HCT116 (cell line): ENCODE results near the gene GALNT13. TPM values are rescaled to one million over a fixed set of nuclear protein-coding genes. Genes with fewer than 3 reads are reported as not detected.

Source experiments
- ATAC-seq: fragments of 200-7000 bp; cut with Tn5 transposase; 2 replicates; pipeline ENCODE4 v1.9.1; 2020; ENCODE audit warnings: mild to moderate bottlenecking, moderate library complexity
- BruUV-seq: library from RNA; stranded (reverse); fragments of 400-500 nt; replicated peaks from 2 replicates; lab custom pipeline; 2021; lab: Mats Ljungman, UMichigan
- CTCF ChIA-PET: fragments of 300-600 bp; sonication (Branson Sonifier 250); formaldehyde crosslinking; loops from one replicate; lab custom pipeline; 2021; ENCODE audit warnings: antibody characterized with exemption; lab: Charles Lee
- POLR2A ChIA-PET: fragments of 300-600, 350-600 bp; sonication (Branson Sonifier 250); formaldehyde crosslinking; loops from one replicate; lab custom pipeline; 2021; ENCODE audit warnings: antibody characterized with exemption; lab: Charles Lee
- RAD21 ChIA-PET, 2 experiments: fragments of 300-600 bp; sonication (Branson Sonifier 250); formaldehyde crosslinking; loops; one replicate each; lab custom pipeline; 2023; ENCODE audit warnings: low total read pairs in 2 of 2; ENCODE audit not compliant: uncharacterized antibody in 2 of 2, unreplicated experiment in 2 of 2, low non-redundant PET in 1 of 2; lab: Charles Lee
- DNase-seq: peaks from one replicate; pipeline ENCODE4 v3.0.0-alpha.2; 2010; ENCODE audit warnings: low read depth, low spot score
- H2AFZ ChIP-seq: fragments of 200-600 bp; shearing (Covaris generic), sonication (generic); 2 replicates; pipeline ENCODE4 v1.6.1; 2017; ENCODE audit warnings: low read depth, mixed run types, mixed read lengths, antibody characterized with exemption, low read length; ENCODE audit not compliant: poor library complexity, severe bottlenecking
- H3K27ac ChIP-seq: 2 replicates; pipeline ENCODE4 v1.5.1; 2012; ENCODE audit warnings: low read depth, low read length
- H3K27me3 ChIP-seq: fragments of 200-600 bp; sonication (generic); 2 replicates; pipeline ENCODE4 v1.6.1; 2016; ENCODE audit warnings: mixed run types, low read length, mixed read lengths; ENCODE audit not compliant: insufficient read depth
- H3K36me3 ChIP-seq, 2 experiments: fragments of 200-500 bp in 1 of 2; fragments of 200-600 bp in 1 of 2; sonication (Bioruptor generic) in 1 of 2; sonication (generic) in 1 of 2; 2 replicates each; pipeline versions ENCODE4 v1.5.1 to v1.6.1; 2014 to 2016; ENCODE audit warnings: low read length in 2 of 2, inconsistent platforms in 1 of 2, mixed read lengths in 1 of 2, mixed run types in 1 of 2; ENCODE audit not compliant: insufficient read depth in 2 of 2, control insufficient read depth in 1 of 2
- H3K4me1 ChIP-seq, 2 experiments: fragments of 200-600 bp in 1 of 2; sonication (generic) in 1 of 2; 2 replicates each; pipeline versions ENCODE4 v1.5.1 to v1.6.1; 2012 to 2017; ENCODE audit warnings: low read length in 2 of 2, inconsistent platforms in 1 of 2, mild to moderate bottlenecking in 1 of 2, mixed read lengths in 1 of 2, mixed run types in 1 of 2, moderate library complexity in 1 of 2; ENCODE audit not compliant: insufficient read depth in 2 of 2, control insufficient read depth in 1 of 2
- H3K4me2 ChIP-seq: fragments of 200-600 bp; sonication (generic); 2 replicates; pipeline ENCODE4 v1.6.1; 2017; ENCODE audit warnings: mixed run types, low read length, mixed read lengths
- H3K4me3 ChIP-seq, 2 experiments: fragments of 200-600 bp in 1 of 2; sonication (generic) in 1 of 2; replicated peaks in 1 of 2; 2 replicates each; pipeline ENCODE4 v1.5.1; 2011 to 2016; ENCODE audit warnings: low read length in 2 of 2, control low read depth in 1 of 2, low read depth in 1 of 2, mild to moderate bottlenecking in 1 of 2, mixed read lengths in 1 of 2, mixed run types in 1 of 2
- H3K79me2 ChIP-seq: fragments of 200-600 bp; sonication (generic); 2 replicates; pipeline ENCODE4 v1.6.1; 2017; ENCODE audit warnings: mild to moderate bottlenecking, mixed run types, low read length, moderate library complexity, mixed read lengths; ENCODE audit not compliant: insufficient read depth
- H3K9ac ChIP-seq: fragments of 200-600 bp; sonication (generic); 2 replicates; pipeline ENCODE4 v1.6.1; 2016; ENCODE audit warnings: low read length, mixed read lengths
- H3K9me2 ChIP-seq: fragments of 200-600 bp; sonication (generic), shearing (Covaris generic); 2 replicates; pipeline ENCODE4 v1.6.1; 2017; ENCODE audit warnings: mixed run types, mild to moderate bottlenecking, moderate library complexity; ENCODE audit not compliant: insufficient read depth
- H3K9me3 ChIP-seq, 2 experiments: fragments of 200-500 bp in 1 of 2; fragments of 200-600 bp in 1 of 2; sonication (Bioruptor generic) in 1 of 2; sonication (generic) in 1 of 2; 2 replicates each; pipeline ENCODE4 v1.6.1; 2014 to 2017; ENCODE audit warnings: low read length in 2 of 2, mixed read lengths in 2 of 2, inconsistent platforms in 1 of 2, low read depth in 1 of 2, mild to moderate bottlenecking in 1 of 2, mixed run types in 1 of 2, moderate library complexity in 1 of 2; ENCODE audit not compliant: control insufficient read depth in 1 of 2, insufficient read depth in 1 of 2
- H4K20me1 ChIP-seq: fragments of 200-600 bp; sonication (generic), shearing (Covaris generic); 2 replicates; pipeline ENCODE4 v1.6.1; 2017; ENCODE audit warnings: mixed run types, mild to moderate bottlenecking, moderate library complexity; ENCODE audit not compliant: insufficient read depth
- CBX3 ChIP-seq: IDR thresholded peaks from 2 replicates; pipeline ENCODE4 v1.6.1; 2012; ENCODE audit warnings: low read depth
- CEBPB ChIP-seq: IDR thresholded peaks from 2 replicates; pipeline ENCODE4 v1.6.1; 2012; ENCODE audit warnings: low read depth
- YY1 ChIP-seq: IDR thresholded peaks from 2 replicates; pipeline ENCODE4 v1.6.1; 2011; ENCODE audit warnings: low read length, low read depth, moderate library complexity, mild to moderate bottlenecking; ENCODE audit not compliant: insufficient replicate concordance; ENCODE audit errors: extremely low read depth
- intact Hi-C: fragments of 100-400 bp; cut with micrococcal nuclease; formaldehyde crosslinking; loops from 2 replicates; pipeline ENCODE4 v1.10.0; 2022
- total RNA-seq: library from RNA; stranded (reverse); gene quantifications from one replicate; pipeline ENCODE4 v1.2.1, GENCODE V29; 2021; ENCODE audit not compliant: unreplicated experiment
- TF ChIP-seq, protein P1 (sequence below), 3 experiments: fragments of 200-600 bp in 1 of 3; sonication (generic) in 1 of 3; IDR thresholded peaks in 2 of 3; conservative IDR thresholded peaks in 1 of 3; 2 replicates each; pipeline ENCODE4 v1.5.1; 2012 to 2017; ENCODE audit warnings: low read depth in 2 of 3, low read length in 2 of 3, antibody characterized with exemption in 1 of 3, borderline replicate concordance in 1 of 3, control low read depth in 1 of 3, mild to moderate bottlenecking in 1 of 3, mixed read lengths in 1 of 3, mixed run types in 1 of 3, moderate library complexity in 1 of 3; ENCODE audit not compliant: insufficient read depth in 1 of 3

The GALNT13 gene
- total RNA-seq, 1 experiment from 2014 or later = 0.44 TPM

DNA sequence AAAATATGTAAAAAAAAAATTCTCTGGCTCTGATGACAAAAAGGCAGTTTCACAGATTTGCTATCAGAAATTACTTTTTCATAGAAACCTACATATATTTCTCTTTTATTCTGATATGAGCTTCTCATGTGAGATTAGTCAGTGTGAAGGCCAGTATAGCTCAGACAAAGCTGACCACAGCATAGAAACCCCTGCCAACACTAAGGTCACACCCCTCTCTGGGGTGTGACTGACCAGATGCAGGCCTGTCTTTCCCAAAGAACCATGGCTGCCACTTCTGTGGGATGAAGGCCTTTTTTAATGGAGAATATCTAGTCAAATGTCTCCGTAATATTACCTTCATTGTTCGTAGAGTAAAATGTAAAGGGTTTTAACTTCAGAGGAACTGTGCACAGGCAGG is 496.4 kb downstream of the GALNT13 start (continued):
- TF ChIP-seq, protein P1, sequence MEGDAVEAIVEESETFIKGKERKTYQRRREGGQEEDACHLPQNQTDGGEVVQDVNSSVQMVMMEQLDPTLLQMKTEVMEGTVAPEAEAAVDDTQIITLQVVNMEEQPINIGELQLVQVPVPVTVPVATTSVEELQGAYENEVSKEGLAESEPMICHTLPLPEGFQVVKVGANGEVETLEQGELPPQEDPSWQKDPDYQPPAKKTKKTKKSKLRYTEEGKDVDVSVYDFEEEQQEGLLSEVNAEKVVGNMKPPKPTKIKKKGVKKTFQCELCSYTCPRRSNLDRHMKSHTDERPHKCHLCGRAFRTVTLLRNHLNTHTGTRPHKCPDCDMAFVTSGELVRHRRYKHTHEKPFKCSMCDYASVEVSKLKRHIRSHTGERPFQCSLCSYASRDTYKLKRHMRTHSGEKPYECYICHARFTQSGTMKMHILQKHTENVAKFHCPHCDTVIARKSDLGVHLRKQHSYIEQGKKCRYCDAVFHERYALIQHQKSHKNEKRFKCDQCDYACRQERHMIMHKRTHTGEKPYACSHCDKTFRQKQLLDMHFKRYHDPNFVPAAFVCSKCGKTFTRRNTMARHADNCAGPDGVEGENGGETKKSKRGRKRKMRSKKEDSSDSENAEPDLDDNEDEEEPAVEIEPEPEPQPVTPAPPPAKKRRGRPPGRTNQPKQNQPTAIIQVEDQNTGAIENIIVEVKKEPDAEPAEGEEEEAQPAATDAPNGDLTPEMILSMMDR (IDR thresholded peaks at IDR 0.05 in 2 of 3, conservative IDR thresholded peaks at IDR 0.05 in 1 of 3; ENCODE audit: borderline replicate concordance in 1 of 3, insufficient read depth in 1 of 3, low read depth in 2 of 3, low read length in 2 of 3) = no peak

DNA sequence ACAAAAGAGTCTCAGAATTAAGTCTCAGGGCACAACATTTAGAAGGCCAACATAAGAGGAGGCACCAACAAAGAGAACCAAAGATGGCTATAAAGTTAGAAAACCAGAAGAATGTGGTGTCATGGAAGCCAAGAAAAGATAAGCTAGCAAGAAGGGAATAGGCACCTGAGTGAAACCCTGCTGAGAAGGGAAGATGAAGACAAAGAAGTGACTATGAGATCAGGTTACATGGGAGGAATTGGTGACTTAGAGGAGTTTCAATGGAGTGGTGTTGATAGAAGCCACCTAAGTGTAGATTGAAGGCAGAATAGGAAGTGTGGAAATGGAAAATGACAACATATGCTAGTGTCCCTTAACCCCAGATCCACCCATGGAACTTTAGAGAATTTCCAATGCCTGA is 499.2 kb downstream of the GALNT13 start:
- ChIA-PET POLR2A (no interaction called here), CTCF (no interaction called here), RAD21 (no interaction called here)
- H3K4me2 ChIP-seq = no peak overlapping the region
- TF ChIP-seq YY1 = no peak
- no peaks in the 10 kb centered on the region for H3K9me3 ChIP-seq
- intact Hi-C loops = loop anchor here (10.0 kb wide), 2 partner anchors 1516 to 1616 kb away; no protein-coding TSS in a partner anchor
- no peaks in the 10 kb centered on the region for H3K9me2 ChIP-seq
- no peak overlapping the region for H2AFZ ChIP-seq
- BruUV-seq = no TSS peak
- no peaks in the 10 kb centered on the region for H4K20me1 ChIP-seq
- no peak overlapping the region for H3K4me3 ChIP-seq
- H3K27ac ChIP-seq = no peak overlapping the region
- H3K4me1 ChIP-seq = no peaks in the 10 kb centered on the region
- no peaks in the 10 kb centered on the region for H3K27me3 ChIP-seq
- DNase-seq (no peak), ATAC-seq (no peak)
- H3K79me2 ChIP-seq = no peaks in the 10 kb centered on the region
- H3K36me3 ChIP-seq = no peaks in the 10 kb centered on the region
- no peak overlapping the region for H3K9ac ChIP-seq

DNA sequence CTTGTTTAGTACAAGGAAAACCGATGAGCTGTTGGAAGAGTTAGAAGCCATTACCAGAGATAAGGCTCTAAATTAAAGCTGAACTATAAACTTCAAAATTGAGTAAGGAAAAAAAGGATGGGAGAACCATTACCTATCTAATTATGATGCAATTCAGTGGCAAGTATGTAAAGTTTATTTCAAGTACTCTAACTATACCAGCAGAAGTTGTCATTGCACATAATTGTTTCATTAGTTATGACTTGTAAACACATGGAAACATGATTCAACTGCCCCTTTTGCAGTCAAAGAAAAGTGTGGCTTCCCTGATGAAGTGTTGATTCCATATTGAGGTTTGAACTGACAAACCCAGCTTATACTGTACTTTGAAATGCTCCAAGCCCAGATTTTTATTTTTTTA is 502.7 kb downstream of the GALNT13 start:
- intact Hi-C loops = loop anchor here (1.0 to 10.0 kb wide), 4 partner anchors 896 to 1620 kb away; partner anchors contain the start of gene RPRM

More for the DNA sequence above, 502.7 kb downstream of the GALNT13 start:
- Histone ChIP-seq H3K36me3 (no peaks in the 10 kb centered on the region), H3K4me2 (no peak overlapping the region), H3K27ac (no peak overlapping the region), H3K4me3 (no peak overlapping the region), H2AFZ (no peak overlapping the region), H3K9me3 (no peaks in the 10 kb centered on the region), H3K27me3 (no peaks in the 10 kb centered on the region), H4K20me1 (no peaks in the 10 kb centered on the region), H3K9me2 (no peaks in the 10 kb centered on the region), H3K4me1 (no peaks in the 10 kb centered on the region), H3K79me2 (no peaks in the 10 kb centered on the region), H3K9ac (no peak overlapping the region)
- no peak for TF ChIP-seq CBX3
- no peak for TF ChIP-seq CEBPB
- ATAC-seq (no peak), DNase-seq (no peak)
- ChIA-PET POLR2A (no interaction called here), RAD21 (no interaction called here), CTCF (interaction anchor here (1.4 to 2.3 kb wide), 6 partner anchors 504 to 1513 kb away, joined by 3 to 11 read pairs (median 6); no protein-coding TSS in a partner anchor)
- BruUV-seq = no TSS peak
